Measurements from ENCODE around the gene SPART.

DNA sequence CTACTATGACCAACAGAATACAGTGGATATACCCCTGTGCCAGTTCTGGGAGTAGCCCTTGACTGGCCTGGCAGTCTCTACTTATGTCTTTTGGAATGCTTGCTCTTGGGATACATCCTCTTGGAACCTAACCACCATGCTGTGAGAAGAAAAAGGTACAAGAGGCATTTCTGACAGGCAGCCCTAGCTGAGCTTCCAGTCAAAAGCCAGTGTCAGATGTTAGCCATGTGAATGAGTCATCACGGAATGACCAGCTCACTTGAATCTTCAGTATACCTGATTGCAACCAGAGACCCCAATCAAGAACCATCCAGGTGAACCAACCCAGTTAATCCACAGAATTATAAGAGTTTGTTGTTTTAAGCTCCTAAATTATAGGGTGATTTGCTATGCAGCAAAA is 52.7 kb downstream of the SPART start:
- TF ChIP-seq, protein P1, sequence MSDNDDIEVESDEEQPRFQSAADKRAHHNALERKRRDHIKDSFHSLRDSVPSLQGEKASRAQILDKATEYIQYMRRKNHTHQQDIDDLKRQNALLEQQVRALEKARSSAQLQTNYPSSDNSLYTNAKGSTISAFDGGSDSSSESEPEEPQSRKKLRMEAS (IDR thresholded peaks at IDR 0.05): no peak
- TF ChIP-seq FOXM1 (IDR thresholded peaks at IDR 0.05; ENCODE audit: borderline replicate concordance, low read depth): no peak
- no peak for TF ChIP-seq ZBTB7A (IDR thresholded peaks at IDR 0.05; ENCODE audit: low read depth)
- no peak for TF ChIP-seq TEAD4 (IDR thresholded peaks at IDR 0.05)
- TF ChIP-seq EGR1 (IDR thresholded peaks at IDR 0.05): no peak
- no peak for TF ChIP-seq CREB1 (IDR thresholded peaks at IDR 0.05; ENCODE audit: low read depth)
- TF ChIP-seq RAD21 (IDR thresholded peaks at IDR 0.05; ENCODE audit: low read depth): no peak
- TF ChIP-seq EP300 (IDR thresholded peaks at IDR 0.05; ENCODE audit: borderline replicate concordance): no peak
- TF ChIP-seq, protein P2, sequence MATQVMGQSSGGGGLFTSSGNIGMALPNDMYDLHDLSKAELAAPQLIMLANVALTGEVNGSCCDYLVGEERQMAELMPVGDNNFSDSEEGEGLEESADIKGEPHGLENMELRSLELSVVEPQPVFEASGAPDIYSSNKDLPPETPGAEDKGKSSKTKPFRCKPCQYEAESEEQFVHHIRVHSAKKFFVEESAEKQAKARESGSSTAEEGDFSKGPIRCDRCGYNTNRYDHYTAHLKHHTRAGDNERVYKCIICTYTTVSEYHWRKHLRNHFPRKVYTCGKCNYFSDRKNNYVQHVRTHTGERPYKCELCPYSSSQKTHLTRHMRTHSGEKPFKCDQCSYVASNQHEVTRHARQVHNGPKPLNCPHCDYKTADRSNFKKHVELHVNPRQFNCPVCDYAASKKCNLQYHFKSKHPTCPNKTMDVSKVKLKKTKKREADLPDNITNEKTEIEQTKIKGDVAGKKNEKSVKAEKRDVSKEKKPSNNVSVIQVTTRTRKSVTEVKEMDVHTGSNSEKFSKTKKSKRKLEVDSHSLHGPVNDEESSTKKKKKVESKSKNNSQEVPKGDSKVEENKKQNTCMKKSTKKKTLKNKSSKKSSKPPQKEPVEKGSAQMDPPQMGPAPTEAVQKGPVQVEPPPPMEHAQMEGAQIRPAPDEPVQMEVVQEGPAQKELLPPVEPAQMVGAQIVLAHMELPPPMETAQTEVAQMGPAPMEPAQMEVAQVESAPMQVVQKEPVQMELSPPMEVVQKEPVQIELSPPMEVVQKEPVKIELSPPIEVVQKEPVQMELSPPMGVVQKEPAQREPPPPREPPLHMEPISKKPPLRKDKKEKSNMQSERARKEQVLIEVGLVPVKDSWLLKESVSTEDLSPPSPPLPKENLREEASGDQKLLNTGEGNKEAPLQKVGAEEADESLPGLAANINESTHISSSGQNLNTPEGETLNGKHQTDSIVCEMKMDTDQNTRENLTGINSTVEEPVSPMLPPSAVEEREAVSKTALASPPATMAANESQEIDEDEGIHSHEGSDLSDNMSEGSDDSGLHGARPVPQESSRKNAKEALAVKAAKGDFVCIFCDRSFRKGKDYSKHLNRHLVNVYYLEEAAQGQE (IDR thresholded peaks at IDR 0.05; ENCODE audit: low read depth): no peak
- TF ChIP-seq YY1 (IDR thresholded peaks at IDR 0.05; ENCODE audit: low read depth): no peak
- no peak for TF ChIP-seq CEBPB (IDR thresholded peaks at IDR 0.05)
- no peak for TF ChIP-seq USF1 (IDR thresholded peaks at IDR 0.05)

Data from Ishikawa (cell line).